ENCODE data around the gene NEB.
"Not testable (repeated sequence)": the region's sequence is repeated elsewhere in the genome, so short reads cannot be mapped to it uniquely, and the experiment has no call there.

Gene NEB

DNA sequence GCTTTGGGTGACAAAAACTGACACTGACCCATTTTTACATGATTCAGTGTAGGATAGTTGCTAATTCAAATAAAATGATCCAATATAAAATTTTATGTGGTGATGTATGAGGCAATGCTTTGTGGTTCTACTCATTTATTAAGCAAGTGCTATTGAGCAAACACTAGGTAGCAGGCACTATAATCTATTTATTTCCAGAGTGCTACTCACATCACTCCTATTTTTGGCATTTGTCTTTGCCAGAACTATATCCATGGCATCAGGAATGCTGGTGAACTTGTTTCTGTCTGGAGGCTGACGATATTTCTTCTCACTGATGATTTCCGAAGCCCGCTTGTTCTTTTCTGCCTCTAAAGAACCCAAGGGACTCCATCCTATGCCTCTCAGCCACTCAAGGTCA lies 84.3 kb downstream of the NEB start:
- DNase-seq: no peak

DNA sequence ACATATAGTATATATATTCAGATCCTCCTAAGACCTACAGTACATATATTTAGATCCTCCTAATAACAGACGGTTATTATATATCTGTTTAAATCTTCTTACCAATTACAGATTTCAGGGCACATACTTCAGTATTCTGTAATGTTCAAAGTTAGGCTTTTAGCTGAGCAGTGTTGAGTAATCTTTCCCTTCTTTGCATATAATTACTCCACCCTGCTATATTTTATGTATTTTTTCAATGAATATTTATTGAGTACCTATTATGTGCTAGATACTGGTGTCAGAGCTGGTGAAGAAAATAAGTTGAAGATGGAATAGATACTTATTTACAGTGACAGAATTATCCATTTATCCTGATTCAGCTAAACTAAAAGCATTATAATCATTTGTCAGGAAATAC lies 84.9 kb downstream of the NEB start:
- no peak for DNase-seq

DNA sequence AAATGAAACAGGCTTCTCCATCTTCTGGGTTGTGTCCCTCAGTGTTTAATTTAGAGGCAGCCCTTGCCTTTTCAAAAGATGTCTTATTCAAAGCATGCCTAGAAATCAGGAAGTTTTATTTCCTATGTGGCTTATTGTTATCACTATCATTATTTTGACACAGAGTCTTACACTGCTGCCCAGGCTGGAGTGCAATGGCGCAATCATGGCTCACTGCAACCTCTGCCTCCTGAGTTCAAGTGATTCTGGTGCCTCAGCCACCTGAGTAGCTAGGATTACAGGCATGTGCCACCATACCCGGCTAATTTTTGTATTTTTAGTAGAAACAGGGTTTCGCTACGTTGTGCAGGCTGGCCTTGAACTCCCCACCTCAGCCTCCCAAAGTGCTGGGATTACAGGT lies 87.8 kb downstream of the NEB start:
- not testable (repeated sequence) for DNase-seq

DNA sequence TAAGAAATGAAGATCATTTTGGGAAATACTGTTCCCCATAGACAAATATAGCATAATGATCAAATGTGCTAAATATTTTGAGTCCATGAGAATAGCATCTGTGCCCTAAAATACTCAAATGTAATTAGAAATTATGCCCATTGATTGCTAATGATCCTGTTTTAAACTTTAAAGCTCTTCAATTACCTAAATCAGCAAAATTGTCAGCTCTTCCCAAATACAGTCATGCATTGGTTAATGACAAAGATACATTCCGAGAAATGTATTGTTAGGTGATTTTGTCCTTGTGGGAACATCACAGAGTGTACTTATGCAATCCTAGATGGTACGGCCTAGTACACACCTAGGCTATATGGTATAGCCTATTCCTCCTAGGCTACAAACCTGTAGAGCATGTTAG lies 89.7 kb downstream of the NEB start:
- DNase-seq: no peak

DNA sequence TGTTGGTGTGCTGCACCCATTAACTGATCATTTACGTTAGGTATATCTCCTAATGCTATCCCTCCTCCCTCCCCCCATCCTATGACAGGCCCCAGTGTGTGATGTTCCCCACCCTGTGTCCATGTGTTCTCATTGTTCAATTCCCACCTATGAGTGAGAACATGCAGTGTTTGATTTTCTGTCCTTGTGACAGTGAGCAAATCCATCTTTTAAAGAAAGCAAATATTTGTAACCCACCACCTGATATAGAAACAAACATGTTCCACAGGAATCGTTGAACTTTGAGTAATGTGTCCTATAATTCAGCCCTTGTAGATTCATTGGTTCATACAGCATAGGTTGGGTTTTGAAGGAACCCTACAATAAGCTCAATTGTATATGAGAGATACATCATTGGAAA lies 92.4 kb downstream of the NEB start:
- not testable (repeated sequence) for DNase-seq

DNA sequence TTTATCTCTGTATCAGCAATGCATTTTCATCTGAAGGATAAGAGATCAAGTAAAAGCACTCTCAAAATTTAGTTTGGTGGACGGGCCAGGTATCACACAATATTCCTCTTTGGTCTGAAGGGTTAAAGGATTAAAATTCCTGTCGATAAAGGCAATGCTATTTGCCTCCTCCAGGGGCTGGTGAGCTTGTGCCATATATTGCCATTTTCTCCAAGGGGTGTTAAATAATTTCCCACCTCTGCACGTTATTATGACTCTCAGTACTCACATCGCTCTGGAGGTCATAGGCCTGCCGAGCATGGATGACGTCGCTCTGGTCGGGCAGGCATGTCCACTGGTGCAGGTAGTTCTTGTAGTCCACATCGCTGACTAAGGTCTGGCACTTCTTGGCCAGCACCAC lies 94.2 kb downstream of the NEB start:
- DNase-seq: no peak

DNA sequence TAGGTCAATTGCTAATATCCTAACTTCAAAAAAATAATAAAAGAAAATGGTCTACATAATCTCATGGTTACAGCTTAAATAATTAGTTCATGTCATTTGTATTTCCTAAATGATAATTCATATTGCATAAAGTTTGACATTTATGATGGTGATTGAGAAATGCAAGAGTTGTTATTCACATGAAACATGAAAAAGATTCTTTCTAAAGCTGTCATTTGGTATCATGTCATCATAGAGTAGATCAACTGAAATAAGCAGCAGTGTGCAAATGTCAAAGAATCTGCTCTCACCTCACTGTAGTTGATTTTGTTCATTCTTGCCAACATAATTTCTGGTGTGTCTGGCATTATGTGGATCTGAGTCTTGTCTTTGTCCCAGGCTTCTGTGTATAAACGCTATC lies 95.3 kb downstream of the NEB start:
- no peak for DNase-seq

DNA sequence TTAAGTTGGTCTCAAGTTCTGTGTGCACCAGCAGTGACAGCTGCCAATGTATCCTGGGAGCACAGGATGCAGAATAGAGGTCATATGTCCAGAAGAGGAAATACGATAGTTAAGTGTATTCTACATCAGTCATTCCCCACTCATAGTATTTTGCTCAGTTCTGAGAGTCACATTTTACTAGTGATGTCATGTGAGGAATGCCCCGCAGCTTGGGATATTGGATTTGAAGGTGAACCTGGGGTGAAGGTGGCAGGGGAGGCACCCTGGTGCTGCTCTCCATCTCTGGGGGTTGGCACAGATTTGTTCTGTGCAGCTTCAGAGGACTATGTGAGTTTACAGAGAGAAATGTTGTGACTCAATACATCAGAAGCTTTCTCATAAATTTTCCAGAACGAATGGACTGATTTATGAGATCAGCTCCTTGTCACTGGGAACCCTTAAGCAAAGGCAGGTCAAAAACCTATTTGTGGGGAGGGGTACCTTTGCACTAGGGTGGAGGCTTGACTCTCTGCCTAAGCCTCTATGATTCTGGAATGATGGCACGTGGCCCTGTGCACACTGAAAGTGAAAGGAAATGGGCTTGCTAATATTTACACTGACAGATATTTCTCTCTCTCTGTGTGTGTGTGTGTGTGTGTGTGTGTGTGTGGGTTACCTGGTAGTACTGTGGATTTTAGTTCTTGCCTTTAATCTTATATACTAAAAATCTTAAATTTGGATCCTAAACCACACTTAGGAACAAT lies 95.9 kb downstream of the NEB start:
- DNase-seq: peak; percentile 21

DNA sequence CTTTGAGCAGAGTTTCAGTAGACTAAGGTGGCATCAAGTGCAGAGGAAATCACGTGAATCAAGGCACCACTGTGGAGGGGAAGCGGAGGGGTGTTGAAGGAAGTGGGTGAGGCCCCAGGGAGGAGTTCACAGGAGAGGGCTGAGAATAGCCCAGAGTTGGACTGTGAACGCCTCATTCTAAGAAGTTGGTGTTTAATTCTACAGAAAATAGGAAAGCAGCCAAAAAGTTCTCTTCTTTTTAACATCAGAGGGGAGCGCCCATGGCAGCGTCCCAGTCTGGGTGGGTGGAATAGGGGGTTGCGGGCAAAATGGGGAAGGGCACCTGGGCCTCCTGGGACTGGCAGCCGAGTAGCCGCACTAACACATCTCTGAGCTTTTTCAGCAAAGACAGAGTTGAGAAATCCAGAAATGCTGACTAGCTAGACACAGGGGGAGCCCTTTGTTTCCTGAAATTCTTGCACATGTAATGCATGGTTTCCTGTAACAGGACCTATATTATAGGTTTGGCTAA lies 97.0 kb downstream of the NEB start:
- peak; percentile 40 for DNase-seq

DNA sequence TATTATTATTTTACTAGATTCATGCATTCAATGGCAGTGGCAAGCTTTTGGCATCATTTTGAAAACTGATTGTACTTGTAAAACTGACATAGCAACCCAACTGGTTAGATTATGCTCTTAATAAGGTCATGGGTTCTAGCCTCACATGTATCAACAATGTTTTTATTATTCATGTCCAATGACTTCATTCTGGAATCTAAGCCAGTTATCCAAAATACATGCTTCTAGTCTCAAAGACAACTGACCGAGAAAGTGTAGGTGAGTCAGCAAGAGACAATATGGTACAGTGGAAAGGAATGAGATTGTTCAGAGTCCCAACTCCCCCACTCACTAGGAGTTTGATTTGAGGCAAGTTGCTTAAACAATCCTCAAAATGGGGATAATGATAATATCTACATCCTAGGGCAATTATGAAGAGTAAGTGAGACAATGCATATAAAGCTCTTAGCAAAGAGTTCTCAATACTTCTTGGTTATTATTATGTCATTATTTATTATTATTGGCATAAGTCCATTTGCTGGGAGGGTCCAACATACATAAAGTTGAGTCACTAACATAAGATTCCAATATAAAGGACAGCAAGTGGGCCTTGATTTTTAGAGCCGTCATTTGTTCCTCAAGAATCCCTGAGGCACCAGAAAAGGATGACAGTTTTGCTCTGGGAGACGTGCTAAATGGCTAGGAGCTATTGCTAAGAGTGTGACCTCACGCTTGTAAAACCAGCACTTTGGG lies 99.4 kb downstream of the NEB start:
- DNase-seq: no peak

DNA sequence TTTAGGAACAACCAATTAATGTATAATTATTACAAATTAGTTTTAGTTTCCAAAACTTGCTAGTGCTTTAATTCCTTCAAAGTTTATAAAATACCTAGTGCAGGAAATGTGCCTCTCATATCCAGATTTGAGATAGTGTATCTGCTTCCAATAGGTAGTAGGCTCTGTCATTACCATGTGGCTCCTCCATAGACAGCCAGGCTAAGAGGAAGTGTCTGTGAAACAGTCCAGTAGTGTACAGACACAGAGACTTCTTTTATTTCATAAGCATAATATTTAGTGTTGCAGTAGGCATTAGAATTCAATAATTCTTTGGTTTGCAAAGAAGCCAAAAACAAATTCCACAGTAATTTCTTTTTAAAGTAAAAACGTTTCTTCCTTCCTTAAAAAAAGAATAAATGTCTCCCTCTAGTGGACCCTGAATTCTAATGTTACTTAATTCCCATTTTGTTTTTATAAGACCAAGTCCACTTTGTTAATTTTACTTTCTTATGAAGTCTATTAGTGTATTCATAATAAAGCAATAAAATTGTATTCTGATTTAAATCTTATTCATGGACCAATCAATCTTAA lies 101.2 kb downstream of the NEB start:
- no peak for DNase-seq

DNA sequence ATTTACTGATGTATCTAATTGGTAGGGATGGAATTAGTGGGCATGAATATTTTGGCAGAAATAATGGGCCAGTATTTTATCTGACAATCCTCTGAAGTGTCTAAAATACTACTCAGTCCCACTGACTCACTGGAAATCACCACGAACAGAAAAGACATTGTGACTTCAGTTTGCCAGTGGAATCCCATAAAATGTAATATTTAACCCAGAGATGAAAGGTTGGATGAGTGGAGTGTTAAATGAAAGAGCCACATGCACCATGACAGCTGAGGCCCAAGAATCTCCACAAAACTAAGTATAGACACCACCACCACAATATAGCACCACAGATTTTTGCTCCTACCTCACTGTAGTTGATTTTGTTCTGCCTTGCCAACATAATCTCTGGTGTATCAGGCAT lies 103.9 kb downstream of the NEB start:
- DNase-seq: no peak

DNA sequence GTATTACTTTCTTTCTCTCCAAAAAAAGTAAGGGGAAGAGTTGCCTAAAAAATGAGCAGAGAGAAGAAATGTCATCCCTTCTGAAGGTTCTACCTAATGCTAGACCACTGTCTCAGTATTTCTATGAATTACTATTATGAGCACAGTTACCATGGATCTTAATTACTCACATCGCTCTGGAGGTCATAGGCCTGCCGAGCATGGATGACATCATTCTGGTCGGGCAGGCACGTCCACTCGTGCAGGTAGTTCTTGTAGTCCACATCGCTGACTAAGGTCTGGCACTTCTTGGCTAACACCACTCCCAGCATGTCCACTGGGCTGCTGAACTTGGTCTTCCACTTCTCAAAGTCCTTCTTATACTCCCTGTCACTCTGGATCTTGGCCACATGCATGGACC lies 106.9 kb downstream of the NEB start:
- DNase-seq: no peak

DNA sequence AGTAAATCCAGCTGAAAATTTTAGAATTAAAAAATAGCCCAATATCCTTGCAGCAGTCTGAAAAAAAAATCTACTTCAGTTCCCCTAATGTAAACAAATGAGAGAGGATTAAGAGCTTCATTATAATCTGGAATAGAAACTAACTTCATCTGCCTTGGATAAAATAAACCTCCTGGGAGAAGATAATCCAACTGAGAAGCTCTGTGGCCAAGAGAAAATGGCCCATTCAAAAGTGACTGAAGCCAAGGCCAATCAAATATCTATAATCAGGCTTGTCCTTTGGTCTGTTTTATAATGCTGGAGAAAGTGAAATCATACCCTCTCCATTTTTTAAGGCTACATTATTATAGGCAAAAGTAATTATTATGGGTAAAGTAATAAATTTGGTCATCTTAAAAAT lies 110.0 kb downstream of the NEB start:
- DNase-seq: no peak

DNA sequence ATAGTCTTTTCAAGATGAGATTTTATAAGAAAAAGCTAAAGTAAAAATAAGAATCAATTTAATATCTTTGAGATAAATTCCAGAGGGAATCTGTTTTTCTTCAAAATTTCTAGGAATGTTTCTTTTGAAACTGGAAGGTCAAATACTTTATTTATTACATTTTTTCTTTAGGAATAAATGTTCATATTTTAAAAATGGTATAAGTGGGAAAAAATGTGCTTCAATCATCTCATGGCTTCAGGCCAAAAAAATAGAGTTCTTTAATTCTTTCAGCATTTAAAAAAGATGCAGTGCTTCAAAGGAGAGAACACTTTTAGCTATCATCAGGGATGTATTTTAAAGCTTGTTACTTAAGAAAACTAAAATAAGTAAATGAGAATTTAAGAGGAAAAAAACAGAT lies 110.6 kb downstream of the NEB start:
- no peak for DNase-seq

DNA sequence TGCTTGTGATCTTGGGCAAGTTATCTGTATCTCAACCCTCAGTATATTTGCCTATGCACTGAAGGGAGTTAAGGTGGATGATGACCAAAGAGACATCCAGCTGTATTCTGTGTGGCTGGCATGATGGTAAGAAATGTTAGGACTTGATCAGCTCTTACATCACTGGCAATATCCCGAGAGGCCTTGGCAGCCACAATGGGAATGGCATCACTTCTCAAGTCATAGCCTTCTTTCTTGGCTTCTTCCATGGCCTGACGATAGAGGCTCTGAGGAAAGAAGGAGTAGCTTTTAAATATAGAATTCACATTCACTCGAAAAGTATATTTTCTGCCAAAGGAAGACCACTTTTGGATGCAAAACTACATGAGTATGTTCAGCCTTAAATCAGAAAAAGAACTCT lies 113.5 kb downstream of the NEB start:
- no peak for DNase-seq

DNA sequence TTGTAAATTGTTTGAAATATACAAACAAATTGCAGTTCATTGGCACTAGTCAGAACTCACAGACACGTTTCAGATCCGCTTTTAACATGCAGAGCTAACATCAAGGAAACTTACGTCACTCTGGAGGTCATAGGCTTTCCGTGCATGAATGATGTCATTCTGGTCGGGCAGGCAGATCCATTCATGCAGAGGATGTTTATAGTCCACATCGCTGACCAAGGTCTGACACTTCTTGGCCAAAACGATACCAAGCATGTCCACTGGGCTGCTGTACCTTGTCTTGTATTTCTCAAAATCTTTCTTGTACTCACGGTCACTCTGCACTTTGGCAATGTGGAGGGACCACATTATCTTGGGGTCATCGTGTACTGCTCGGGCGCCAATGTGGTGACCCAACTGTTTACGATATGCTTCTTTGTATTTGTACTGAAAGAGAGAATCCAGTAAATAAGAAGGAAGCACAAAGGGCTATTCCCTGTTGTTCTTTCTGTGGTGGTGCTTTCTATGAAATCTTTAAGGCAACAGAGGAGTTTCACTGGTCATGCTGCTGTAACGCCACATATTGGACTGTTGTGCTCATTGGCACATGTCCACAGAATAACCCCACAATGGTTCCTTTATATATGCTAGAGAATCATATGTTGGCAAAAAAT lies 114.8 kb downstream of the NEB start:
- DNase-seq: no peak

DNA sequence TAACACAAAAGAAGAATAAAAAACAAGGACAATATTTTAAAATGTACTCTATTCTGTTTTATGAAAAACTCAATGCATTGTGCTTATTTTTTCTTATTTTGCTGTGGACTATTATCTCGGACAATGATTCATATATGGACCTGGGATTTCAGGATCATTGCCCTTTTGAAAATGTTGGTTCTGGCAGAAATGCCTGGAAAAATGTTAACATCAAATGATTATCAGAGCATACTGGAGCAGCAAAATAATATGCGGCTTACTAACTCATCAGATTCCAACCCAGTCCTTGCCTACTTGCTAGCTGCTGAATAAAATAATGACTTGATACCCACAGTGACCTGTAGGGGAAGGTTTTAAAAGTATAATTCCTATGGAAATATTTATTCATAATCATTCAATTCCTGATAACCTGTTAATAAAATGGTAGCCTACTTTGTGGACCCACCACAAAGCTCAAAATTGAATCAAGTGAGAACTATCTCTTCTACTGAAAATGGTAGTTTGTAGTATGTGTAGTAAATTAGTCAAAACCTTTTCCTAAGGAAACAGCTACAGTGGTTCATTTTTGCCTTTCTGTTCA lies 117.4 kb downstream of the NEB start:
- no peak for DNase-seq

DNA sequence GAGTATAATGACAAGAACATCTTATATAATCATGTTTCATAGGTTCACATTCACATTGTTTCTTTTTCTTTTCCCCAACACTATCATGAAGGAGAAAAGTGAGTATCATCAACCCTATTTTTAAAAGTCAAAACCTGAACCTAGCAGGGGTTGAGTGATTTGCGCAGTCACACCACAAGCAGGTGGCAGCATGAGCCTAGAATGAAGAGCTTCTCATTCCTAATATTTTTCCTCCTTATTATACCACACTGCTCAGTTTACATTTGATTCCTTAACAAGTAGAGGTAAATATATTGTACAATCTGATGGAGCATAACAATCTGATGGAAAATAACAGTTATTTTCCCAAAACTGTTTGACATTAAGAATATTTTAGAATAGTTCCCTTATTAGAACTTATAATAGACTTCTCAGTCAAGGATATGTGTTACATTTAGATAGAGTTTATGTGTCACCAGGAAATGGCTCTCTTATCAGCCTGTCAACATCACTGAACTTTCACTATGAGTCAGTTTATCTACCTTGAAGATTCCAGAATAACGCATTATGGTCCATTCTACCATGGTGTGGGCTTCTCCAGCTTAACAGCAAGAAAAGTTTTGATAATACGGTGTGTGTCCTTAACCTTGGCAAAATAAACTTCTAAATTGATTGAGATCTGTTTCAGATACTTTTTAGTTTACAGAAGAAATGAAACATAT lies 119.5 kb downstream of the NEB start:
- DNase-seq: no peak

DNA sequence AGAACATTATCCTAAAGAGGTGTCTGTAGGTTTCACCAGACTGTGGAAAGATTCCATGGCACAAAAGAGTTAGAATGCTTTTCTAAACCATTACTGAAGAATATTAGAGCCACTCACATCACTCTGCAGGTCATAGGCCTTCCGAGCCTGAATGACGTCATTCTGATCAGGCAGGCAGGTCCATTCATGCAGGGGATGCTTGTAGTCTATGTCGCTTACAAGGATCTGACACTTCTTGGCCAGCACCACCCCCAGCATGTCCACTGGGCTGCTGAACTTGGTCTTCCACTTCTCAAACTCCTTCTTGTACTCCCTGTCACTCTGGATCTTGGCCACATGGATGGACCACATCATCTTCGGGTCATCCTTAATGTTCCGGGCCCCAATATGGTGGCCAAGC lies 120.1 kb downstream of the NEB start:
- DNase-seq: no peak

DNA sequence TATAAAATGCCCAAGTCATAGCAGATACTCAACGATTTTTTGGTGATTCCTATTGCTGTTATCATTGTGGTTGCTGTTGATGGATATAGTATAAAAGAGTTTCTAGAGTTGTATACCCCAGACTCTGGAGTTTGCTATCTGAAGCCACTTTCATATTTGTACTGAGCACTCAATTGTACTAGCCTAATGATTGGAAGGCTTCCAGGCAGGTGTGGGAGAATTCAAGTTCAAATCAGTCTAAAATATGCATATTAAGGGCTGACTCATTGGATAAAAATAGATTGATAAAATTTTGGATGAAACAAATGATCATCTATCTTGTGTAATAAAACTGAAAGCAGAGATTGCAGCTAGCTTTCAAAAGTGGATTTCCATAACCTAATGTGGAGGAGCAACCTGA lies 122.9 kb downstream of the NEB start:
- DNase-seq: no peak

DNA sequence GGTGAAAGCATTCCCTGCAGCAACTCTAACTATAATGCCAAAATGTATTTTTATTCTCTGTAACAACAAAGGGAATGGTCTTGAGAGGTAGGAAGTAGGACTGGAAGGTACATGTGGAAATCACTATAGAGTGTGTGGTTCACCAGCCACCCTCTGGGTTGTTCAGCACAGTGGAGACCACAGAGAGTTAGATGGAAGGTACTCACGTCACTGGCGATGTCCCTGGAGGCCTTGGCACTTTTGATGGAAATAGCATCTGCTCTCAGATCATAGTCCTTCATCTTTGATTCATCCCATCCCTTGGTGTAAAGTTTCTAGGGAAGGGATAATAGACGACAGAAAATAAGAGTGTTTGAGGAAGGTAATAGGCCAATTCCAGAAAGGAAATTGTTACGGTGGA lies 124.0 kb downstream of the NEB start:
- DNase-seq: no peak

DNA sequence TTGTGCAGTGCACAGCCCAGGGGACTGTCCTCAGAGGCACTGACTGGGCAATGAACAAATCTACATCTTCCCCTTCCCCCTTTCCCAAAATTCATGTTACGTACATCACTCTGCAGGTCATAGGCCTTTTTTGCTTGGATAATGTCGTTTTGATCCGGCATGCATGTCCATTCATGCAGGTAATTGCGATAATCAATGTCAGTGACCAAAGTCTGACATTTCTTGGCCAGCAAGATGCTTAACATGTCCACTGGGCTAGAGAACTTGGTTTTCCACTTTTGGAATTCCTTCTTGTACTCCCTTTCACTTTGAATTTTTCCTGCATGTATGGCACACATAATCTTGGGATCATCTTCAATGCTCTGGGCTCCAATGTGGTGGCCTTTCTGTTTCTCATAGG lies 124.6 kb downstream of the NEB start:
- no peak for DNase-seq

Measured in activated T-cell treated with anti-CD3 and anti-CD28 coated beads, Interleukin-2, amount 50 U/mL, for 1 hour (primary cell).